Neural progenitor cell (in vitro differentiated cells): Measurements from ENCODE around the gene CTSF.

Experiments used
- EZH2 ChIP-seq: fragments of 200-600 bp; sonication (generic); IDR thresholded peaks from 2 replicates; pipeline ENCODE4 v1.6.1; 2017; ENCODE audit warnings: antibody characterized with exemption, mild to moderate bottlenecking, moderate library complexity
- TF ChIP-seq, protein P1 (sequence below): fragments of 200-600 bp; sonication (generic); IDR thresholded peaks from 2 replicates; pipeline ENCODE4 v1.5.1; 2017; ENCODE audit warnings: antibody characterized with exemption, mild to moderate bottlenecking

DNA sequence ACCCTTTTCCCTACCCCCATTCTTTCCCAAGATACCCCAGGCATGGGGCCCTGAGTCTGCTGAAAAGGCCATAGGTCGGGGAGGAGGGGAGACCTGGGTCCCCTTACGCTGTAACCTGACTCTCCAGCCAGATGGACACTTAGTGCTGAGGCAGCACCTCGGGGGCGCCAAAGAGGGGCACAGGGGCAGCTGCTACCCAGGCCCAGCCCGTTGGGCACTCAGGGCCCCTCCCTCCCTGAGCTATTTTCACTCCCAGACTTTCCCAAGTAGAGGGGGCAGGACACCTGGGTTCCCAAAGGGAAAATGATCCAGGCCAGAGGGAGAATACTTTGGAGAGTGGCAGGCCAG, 20.8 kb downstream of the CTSF start:
- TF ChIP-seq, protein P1, sequence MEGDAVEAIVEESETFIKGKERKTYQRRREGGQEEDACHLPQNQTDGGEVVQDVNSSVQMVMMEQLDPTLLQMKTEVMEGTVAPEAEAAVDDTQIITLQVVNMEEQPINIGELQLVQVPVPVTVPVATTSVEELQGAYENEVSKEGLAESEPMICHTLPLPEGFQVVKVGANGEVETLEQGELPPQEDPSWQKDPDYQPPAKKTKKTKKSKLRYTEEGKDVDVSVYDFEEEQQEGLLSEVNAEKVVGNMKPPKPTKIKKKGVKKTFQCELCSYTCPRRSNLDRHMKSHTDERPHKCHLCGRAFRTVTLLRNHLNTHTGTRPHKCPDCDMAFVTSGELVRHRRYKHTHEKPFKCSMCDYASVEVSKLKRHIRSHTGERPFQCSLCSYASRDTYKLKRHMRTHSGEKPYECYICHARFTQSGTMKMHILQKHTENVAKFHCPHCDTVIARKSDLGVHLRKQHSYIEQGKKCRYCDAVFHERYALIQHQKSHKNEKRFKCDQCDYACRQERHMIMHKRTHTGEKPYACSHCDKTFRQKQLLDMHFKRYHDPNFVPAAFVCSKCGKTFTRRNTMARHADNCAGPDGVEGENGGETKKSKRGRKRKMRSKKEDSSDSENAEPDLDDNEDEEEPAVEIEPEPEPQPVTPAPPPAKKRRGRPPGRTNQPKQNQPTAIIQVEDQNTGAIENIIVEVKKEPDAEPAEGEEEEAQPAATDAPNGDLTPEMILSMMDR: peak; percentile 18
- TF ChIP-seq EZH2: no peak
